ENCODE data around the gene CCDC85B.

The CCDC85B gene

GRCh38 chr11:65858681-65859087, 31.8 kb upstream of the CCDC85B start:
- no peak for TF ChIP-seq NFIC (IDR thresholded peaks at IDR 0.05)
- TF ChIP-seq TEAD4 (IDR thresholded peaks at IDR 0.05) = no peak
- TF ChIP-seq RAD21 (IDR thresholded peaks at IDR 0.05; ENCODE audit: low read depth) = no peak
- TF ChIP-seq CEBPB (IDR thresholded peaks at IDR 0.05) = no peak
- no peak for TF ChIP-seq YY1 (IDR thresholded peaks at IDR 0.05; ENCODE audit: low read depth)
- TF ChIP-seq TAF1 (IDR thresholded peaks at IDR 0.05; ENCODE audit: low read depth) = no peak
- TF ChIP-seq REST (IDR thresholded peaks at IDR 0.05; ENCODE audit: low read depth) = no peak
- no peak for TF ChIP-seq MAX (IDR thresholded peaks at IDR 0.05)
- no peak for TF ChIP-seq CREB1 (IDR thresholded peaks at IDR 0.05; ENCODE audit: low read depth)
- no peak for TF ChIP-seq EP300 (IDR thresholded peaks at IDR 0.05; ENCODE audit: borderline replicate concordance)
- no peak for TF ChIP-seq ZBTB7A (IDR thresholded peaks at IDR 0.05; ENCODE audit: low read depth)
- no peak for TF ChIP-seq TCF12 (IDR thresholded peaks at IDR 0.05; ENCODE audit: low read depth)
- no peak for TF ChIP-seq EGR1 (IDR thresholded peaks at IDR 0.05)
- no peak for TF ChIP-seq USF1 (IDR thresholded peaks at IDR 0.05)
- no peak for TF ChIP-seq FOXM1 (IDR thresholded peaks at IDR 0.05; ENCODE audit: borderline replicate concordance, low read depth)

GRCh38 chr11:65859095-65859811, 31.2 kb upstream of the CCDC85B start:
- TF ChIP-seq EGR1 (IDR thresholded peaks at IDR 0.05) (peak; percentile 78), REST (IDR thresholded peaks at IDR 0.05; ENCODE audit: low read depth) (no peak), YY1 (IDR thresholded peaks at IDR 0.05; ENCODE audit: low read depth) (no peak), ZBTB7A (IDR thresholded peaks at IDR 0.05; ENCODE audit: low read depth) (0 out of 2 replicates have a peak, but pooled peaks have one; percentile 77), TEAD4 (IDR thresholded peaks at IDR 0.05) (0 out of 2 replicates have a peak, but pooled peaks have one; percentile 38), FOXM1 (IDR thresholded peaks at IDR 0.05; ENCODE audit: borderline replicate concordance, low read depth) (no peak), TCF12 (IDR thresholded peaks at IDR 0.05; ENCODE audit: low read depth) (no peak), EP300 (IDR thresholded peaks at IDR 0.05; ENCODE audit: borderline replicate concordance) (peak; percentile 68), TAF1 (IDR thresholded peaks at IDR 0.05; ENCODE audit: low read depth) (peak; percentile 62)

GRCh38 chr11:65859812-65860277, 30.6 kb upstream of the CCDC85B start:
- TF ChIP-seq EP300 (IDR thresholded peaks at IDR 0.05; ENCODE audit: borderline replicate concordance) = no peak

GRCh38 chr11:65860278-65861164, 30.0 kb upstream of the CCDC85B start, which contains the start of gene MUS81:
Gene MUS81, plus strand, starts transcription at chr11:65860433. Its CDS starts 321 bp downstream, at chr11:65860754.
- TF ChIP-seq TCF12 (IDR thresholded peaks at IDR 0.05; ENCODE audit: low read depth) (no peak; the same call in none of the 2 replicates), TAF1 (IDR thresholded peaks at IDR 0.05; ENCODE audit: low read depth) (peak; percentile 76), TEAD4 (IDR thresholded peaks at IDR 0.05) (no peak), EP300 (IDR thresholded peaks at IDR 0.05; ENCODE audit: borderline replicate concordance) (no peak; the same call in 1 of the 2 replicates), CEBPB (IDR thresholded peaks at IDR 0.05) (no peak), NFIC (IDR thresholded peaks at IDR 0.05) (peak; percentile 87), CREB1 (IDR thresholded peaks at IDR 0.05; ENCODE audit: low read depth) (no peak), FOXM1 (IDR thresholded peaks at IDR 0.05; ENCODE audit: borderline replicate concordance, low read depth) (no peak), RAD21 (IDR thresholded peaks at IDR 0.05; ENCODE audit: low read depth) (peak; percentile 8; the same call in 1 of the 2 replicates), ZBTB7A (IDR thresholded peaks at IDR 0.05; ENCODE audit: low read depth) (peak; percentile 60), USF1 (IDR thresholded peaks at IDR 0.05) (peak; percentile 22; the same call in 1 of the 2 replicates), EGR1 (IDR thresholded peaks at IDR 0.05) (peak; percentile 37), YY1 (IDR thresholded peaks at IDR 0.05; ENCODE audit: low read depth) (peak; percentile 83), MAX (IDR thresholded peaks at IDR 0.05) (peak; percentile 44), REST (IDR thresholded peaks at IDR 0.05; ENCODE audit: low read depth) (no peak)
